ENCODE data around the gene IGF1R. TPM values are rescaled to one million over a fixed set of nuclear protein-coding genes. Genes with fewer than 3 reads are reported as not detected.

IGF1R gene
- polyA plus RNA-seq, 1 experiment: 36.2 TPM

DNA sequence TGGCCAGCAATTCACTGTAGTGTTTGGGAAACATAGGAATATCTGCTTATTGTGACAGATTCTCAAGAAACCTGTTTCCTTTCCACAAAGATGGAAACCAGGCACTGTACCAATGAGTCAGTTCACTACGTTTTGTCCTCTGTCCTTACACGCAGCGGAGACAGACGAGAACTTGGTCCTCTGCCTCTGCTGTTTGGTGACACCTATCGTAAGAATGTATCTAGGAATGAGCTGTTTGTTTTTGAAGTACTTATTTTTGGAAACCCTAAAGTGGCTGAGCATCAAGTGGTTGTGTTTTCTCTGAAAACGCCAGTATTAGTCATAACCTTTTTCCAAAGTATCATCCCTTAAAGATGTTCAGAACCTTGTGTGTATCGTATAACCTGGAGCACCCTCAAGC is 266.3 kb downstream of the IGF1R start:
- peak; percentile 96 for DNase-seq (ENCODE audit: low read depth)
- no peaks in the 10 kb centered on the region for H3K27me3 ChIP-seq (ENCODE audit: control insufficient read depth, insufficient read depth, low read length)
- H3K4me3 ChIP-seq (ENCODE audit: low read depth, low read length): no peak overlapping the region
- TF ChIP-seq, protein P1, sequence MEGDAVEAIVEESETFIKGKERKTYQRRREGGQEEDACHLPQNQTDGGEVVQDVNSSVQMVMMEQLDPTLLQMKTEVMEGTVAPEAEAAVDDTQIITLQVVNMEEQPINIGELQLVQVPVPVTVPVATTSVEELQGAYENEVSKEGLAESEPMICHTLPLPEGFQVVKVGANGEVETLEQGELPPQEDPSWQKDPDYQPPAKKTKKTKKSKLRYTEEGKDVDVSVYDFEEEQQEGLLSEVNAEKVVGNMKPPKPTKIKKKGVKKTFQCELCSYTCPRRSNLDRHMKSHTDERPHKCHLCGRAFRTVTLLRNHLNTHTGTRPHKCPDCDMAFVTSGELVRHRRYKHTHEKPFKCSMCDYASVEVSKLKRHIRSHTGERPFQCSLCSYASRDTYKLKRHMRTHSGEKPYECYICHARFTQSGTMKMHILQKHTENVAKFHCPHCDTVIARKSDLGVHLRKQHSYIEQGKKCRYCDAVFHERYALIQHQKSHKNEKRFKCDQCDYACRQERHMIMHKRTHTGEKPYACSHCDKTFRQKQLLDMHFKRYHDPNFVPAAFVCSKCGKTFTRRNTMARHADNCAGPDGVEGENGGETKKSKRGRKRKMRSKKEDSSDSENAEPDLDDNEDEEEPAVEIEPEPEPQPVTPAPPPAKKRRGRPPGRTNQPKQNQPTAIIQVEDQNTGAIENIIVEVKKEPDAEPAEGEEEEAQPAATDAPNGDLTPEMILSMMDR (IDR thresholded peaks at IDR 0.05; ENCODE audit: insufficient read depth, low read depth, low read length): no peak
- ChIA-PET POLR2A (interaction anchor here (1.0 kb wide), 1 partner anchor 100 kb away, joined by 8 read pairs; no protein-coding TSS in a partner anchor), CTCF (interaction anchor here (0.8 to 1.5 kb wide), 6 partner anchors 9 to 162 kb away, joined by 3 to 5 read pairs (median 3); no protein-coding TSS in a partner anchor)
- H3K36me3 ChIP-seq (ENCODE audit: control insufficient read depth, insufficient read depth, low read length): peaks cover 36% of the 10 kb centered on the region

DNA sequence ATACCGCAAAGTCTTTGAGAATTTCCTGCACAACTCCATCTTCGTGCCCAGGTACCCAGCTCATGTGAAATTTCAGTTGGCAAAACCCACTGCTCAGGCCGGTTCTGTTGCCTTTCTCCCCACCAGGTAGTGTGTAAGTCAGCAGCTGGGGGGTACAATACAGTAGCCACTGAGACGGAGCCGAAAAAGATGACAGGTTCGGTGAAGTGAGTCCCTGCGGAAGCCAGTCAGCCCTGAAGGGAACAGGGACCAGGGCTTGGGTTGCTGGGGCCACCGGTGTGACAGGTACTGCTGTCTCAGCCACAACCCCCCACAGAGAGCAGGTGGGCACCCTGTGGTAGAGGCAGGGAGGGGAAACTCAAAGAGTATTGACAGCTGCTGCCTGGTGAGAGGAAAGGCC is 268.5 kb downstream of the IGF1R start:
- Histone ChIP-seq H3K4me3 (ENCODE audit: low read depth, low read length) (no peak overlapping the region), H3K36me3 (ENCODE audit: control insufficient read depth, insufficient read depth, low read length) (peaks cover 31% of the 10 kb centered on the region), H3K27me3 (ENCODE audit: control insufficient read depth, insufficient read depth, low read length) (no peaks in the 10 kb centered on the region)
- no peak for DNase-seq (ENCODE audit: low read depth)
- TF ChIP-seq, protein P1 (IDR thresholded peaks at IDR 0.05; ENCODE audit: insufficient read depth, low read depth, low read length): no peak
- ChIA-PET CTCF (interaction anchor here (0.9 kb wide), 1 partner anchor 12 kb away, joined by 3 read pairs; no protein-coding TSS in a partner anchor), POLR2A (no interaction called here)

DNA sequence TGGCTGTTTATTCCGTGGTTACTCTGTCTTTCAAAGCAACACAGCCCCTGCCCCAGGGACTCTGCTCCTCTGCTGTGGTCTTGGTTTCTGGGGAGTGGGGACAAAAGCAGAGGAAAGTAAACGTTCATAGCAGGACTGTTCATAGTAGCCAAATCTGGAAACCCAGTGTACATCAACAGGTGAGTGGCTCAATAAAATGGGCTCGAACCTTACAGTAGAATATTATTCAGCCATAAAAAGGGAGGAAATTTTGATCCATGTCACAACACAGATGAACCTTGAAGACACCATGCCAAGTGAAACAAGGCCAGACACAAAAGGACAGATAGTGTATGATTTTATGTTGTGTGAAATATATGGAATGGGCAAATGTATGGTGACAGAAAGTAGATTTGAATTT is 269.1 kb downstream of the IGF1R start:
- DNase-seq (ENCODE audit: low read depth): no peak
- H3K36me3 ChIP-seq (ENCODE audit: control insufficient read depth, insufficient read depth, low read length): peaks cover 32% of the 10 kb centered on the region
- H3K27me3 ChIP-seq (ENCODE audit: control insufficient read depth, insufficient read depth, low read length): no peaks in the 10 kb centered on the region
- CTCF ChIA-PET: interaction anchor here (1.1 kb wide), 1 partner anchor 398 kb away, joined by 5 read pairs; no protein-coding TSS in a partner anchor
- no peak overlapping the region for H3K4me3 ChIP-seq (ENCODE audit: low read depth, low read length)
- TF ChIP-seq, protein P1 (IDR thresholded peaks at IDR 0.05; ENCODE audit: insufficient read depth, low read depth, low read length): no peak
- POLR2A ChIA-PET: no interaction called here

DNA sequence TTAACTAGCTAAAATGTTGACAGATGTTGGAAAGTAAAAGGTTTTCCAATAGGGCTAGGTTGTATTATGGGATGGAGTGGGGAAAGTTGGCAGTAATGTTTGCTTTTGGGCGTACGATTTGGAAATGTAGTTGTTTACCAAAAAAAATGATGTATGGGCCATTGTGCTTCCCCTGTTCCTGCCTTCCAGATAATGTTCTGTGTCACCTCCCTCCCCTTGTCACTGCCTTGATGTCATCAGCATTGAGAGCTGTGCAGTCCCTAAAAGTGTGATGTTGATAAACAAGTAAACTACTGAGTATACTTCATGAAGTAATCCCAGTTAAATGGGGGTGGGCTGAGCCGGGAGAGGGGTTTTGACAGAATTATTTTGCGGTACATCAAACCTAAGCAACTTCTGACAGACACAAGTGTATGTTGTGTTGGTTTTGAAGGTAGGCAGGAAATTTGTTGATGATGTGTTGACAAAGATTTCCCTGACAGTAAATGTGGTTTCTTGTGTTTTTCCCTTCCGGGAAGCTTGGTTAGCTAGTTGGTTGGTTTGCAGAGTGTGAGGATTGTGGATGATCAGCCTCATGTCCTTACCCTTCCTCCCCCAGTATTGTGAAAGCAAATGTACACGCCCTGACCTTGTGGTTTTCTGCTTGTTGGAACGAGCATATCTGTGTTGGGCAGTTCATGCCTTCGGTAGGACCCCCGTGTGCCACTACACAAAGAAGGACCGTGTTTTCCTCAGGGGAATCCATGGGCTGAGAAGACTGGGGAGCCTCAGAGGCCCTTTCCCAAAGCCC is 271.9 kb downstream of the IGF1R start:
- TF ChIP-seq, protein P1 (IDR thresholded peaks at IDR 0.05; ENCODE audit: insufficient read depth, low read depth, low read length): no peak
- Histone ChIP-seq H3K36me3 (ENCODE audit: control insufficient read depth, insufficient read depth, low read length) (peaks cover 38% of the 10 kb centered on the region), H3K27me3 (ENCODE audit: control insufficient read depth, insufficient read depth, low read length) (no peaks in the 10 kb centered on the region), H3K4me3 (ENCODE audit: low read depth, low read length) (no peak overlapping the region)
- ChIA-PET POLR2A (no interaction called here), CTCF (interaction anchor here (1.3 kb wide), 1 partner anchor 17 kb away, joined by 3 read pairs; no protein-coding TSS in a partner anchor)
- DNase-seq (ENCODE audit: low read depth): no peak

DNA sequence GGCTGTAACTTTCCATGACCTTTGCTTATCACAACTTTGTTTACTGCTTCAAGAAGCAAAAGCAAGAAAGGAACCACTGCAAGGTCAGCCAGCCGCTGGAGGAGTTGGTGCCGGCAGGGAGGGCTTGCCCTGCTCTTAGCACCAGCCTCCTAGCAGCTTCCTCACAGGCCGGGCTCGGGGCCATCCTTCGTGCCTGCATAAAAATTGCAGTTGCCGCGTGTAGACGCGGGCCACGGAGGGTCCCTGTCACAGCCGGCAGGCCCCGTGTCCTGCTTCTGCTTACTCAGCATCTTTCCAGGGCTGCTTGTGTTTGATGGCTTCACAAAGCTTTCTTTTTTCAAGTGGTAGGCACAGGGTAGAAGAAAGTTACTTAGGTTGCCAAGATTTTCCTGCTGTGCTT is 274.8 kb downstream of the IGF1R start:
- H3K4me3 ChIP-seq (ENCODE audit: low read depth, low read length): no peak overlapping the region
- TF ChIP-seq, protein P1 (IDR thresholded peaks at IDR 0.05; ENCODE audit: insufficient read depth, low read depth, low read length): no peak
- CTCF ChIA-PET: interaction anchor here (1.7 kb wide), 1 partner anchor 144 kb away, joined by 3 read pairs; no protein-coding TSS in a partner anchor
- no peaks in the 10 kb centered on the region for H3K27me3 ChIP-seq (ENCODE audit: control insufficient read depth, insufficient read depth, low read length)
- H3K36me3 ChIP-seq (ENCODE audit: control insufficient read depth, insufficient read depth, low read length): peaks cover 36% of the 10 kb centered on the region
- no peak for DNase-seq (ENCODE audit: low read depth)
- POLR2A ChIA-PET: interaction anchor here (0.6 kb wide), 1 partner anchor 395 kb away, joined by 3 read pairs; no protein-coding TSS in a partner anchor
